ENCODE data around the gene SLC25A33.

SLC25A33 gene

GRCh38 chr1:9609998-9610397 lies 70.7 kb downstream of the SLC25A33 start:
- DNase-seq (ENCODE audit: insufficient read length, low spot score) (no peak), FAIRE-seq (no peak)
- TF ChIP-seq, protein P1, sequence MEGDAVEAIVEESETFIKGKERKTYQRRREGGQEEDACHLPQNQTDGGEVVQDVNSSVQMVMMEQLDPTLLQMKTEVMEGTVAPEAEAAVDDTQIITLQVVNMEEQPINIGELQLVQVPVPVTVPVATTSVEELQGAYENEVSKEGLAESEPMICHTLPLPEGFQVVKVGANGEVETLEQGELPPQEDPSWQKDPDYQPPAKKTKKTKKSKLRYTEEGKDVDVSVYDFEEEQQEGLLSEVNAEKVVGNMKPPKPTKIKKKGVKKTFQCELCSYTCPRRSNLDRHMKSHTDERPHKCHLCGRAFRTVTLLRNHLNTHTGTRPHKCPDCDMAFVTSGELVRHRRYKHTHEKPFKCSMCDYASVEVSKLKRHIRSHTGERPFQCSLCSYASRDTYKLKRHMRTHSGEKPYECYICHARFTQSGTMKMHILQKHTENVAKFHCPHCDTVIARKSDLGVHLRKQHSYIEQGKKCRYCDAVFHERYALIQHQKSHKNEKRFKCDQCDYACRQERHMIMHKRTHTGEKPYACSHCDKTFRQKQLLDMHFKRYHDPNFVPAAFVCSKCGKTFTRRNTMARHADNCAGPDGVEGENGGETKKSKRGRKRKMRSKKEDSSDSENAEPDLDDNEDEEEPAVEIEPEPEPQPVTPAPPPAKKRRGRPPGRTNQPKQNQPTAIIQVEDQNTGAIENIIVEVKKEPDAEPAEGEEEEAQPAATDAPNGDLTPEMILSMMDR (IDR thresholded peaks at IDR 0.05; ENCODE audit: insufficient read depth, missing control alignments): no peak

DNA sequence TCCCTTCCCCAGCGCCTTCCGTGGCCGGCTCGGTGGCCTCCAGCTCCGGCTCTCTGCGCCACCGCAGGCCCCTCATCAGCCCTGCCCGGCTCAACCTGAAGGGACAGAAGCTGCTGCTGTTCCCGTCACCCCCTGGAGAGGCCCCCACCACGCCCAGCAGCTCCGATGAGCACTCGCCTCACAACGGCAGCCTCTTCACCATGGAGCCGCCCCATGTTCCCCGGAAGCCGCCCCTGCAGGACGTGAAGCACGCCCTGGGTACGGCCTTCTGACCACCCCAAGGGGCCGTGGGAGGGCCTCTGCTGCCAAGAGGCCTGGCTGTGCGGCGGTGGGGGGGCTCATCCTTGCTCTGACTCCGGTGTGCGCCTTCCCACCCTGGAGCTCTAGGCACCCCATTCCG lies 71.3 kb downstream of the SLC25A33 start:
- TF ChIP-seq, protein P1 (IDR thresholded peaks at IDR 0.05; ENCODE audit: insufficient read depth, missing control alignments): no peak
- FAIRE-seq (no peak), DNase-seq (ENCODE audit: insufficient read length, low spot score) (no peak)

DNA sequence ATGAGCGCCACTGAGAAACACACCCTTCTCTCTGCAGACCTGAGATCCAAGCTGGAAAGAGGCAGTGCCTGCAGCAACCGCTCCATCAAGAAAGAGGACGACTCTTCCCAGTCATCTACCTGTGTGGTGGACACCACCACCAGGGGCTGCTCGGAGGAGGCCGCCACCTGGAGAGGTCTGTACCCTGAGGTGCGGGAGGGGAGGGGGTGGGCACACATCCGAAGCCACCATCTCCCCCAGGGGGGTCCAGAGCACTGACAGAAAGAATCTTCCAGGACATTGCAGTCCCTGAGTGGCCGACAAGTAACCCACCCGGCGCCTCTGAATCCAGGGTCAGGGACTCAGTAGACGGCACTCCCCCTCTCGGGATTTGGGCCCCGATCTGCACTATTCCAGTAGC lies 72.5 kb downstream of the SLC25A33 start:
- TF ChIP-seq, protein P1 (IDR thresholded peaks at IDR 0.05; ENCODE audit: insufficient read depth, missing control alignments): no peak
- DNase-seq (ENCODE audit: insufficient read length, low spot score): no peak
- FAIRE-seq: no peak

- no peak for FAIRE-seq
- TF ChIP-seq, protein P1 (IDR thresholded peaks at IDR 0.05; ENCODE audit: insufficient read depth, missing control alignments): no peak
- no peak for DNase-seq (ENCODE audit: insufficient read length, low spot score)
These were observed 73.0 kb downstream of the SLC25A33 start for GRCh38 chr1:9612162-9612845.

DNA sequence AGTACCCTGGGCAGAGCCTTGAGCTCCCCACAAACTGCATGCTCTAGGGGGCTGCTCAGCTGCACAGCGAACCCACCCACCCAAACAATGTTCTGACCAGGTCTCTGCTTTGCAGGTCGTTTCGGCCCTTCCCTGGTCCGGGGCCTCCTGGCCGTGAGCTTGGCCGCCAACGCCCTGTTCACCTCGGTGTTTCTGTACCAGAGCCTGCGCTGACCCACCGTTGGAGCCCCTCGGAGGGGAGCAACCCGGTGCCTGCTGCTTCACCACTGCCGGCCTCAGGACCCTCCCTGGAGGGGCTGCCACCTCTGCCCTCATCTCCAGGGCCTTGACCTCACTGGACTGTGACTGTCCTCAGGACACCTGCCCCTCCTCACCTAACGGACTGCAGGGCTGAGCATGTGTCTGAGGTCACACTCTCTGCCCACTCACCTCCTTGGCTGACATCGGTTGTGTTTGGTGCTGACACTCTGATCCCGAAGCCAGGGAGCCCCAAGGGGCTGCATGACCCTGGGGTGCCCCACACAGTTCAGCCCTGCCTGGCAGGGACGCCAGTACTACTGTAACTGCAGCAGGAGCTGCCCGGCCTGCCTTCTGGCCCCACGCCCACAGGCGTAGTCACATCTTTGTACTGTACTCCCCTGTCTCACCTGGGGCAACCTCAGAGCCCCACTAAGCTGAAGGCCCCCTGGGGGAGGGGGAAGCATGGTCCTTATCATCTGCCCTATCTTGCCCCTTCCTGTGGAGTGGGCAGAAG lies 73.8 kb downstream of the SLC25A33 start:
- DNase-seq (ENCODE audit: insufficient read length, low spot score): no peak
- no peak for FAIRE-seq
- TF ChIP-seq, protein P1 (IDR thresholded peaks at IDR 0.05; ENCODE audit: insufficient read depth, missing control alignments): no peak

DNA sequence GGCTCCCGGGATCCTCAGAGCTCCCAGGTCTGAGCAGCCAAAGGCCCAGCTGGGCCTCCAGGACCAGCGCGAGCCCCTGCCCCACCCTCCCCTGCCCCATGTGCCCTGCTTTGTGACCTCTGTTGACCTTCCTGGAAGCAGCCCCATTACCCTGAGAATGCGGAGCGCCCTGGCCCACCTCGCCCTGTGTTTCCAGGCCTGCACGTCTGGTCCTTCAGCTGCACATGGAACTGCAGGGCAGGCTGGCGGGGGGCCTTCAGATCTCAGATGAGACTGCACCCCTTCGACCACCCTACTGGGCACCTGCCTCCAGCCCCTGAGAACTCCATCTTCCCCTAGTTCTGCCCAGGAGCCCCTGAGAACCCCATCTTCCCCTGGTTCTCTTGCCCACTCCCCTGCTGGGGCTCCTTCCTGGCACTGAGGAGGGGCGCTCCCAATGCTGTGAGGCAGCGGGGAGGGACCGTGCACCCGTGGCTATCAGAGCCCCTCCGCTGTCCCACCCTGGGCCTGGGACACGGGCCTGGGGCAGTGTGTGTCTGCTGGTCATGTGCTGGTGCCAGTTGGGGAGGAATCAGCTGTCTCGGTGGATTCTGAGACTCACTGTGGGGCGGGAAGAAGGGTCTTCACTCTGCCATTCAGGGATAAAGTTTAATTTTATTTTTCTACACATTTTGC lies 74.5 kb downstream of the SLC25A33 start:
- FAIRE-seq (no peak), DNase-seq (ENCODE audit: insufficient read length, low spot score) (no peak)
- TF ChIP-seq, protein P1 (IDR thresholded peaks at IDR 0.05; ENCODE audit: insufficient read depth, missing control alignments): no peak

Data from D721Med (cell line).